HCT116 (cell line): ENCODE measurements around the gene CKLF. TPM values are rescaled to one million over a fixed set of nuclear protein-coding genes. Genes with fewer than 3 reads are reported as not detected.

Source experiments
- ATAC-seq: fragments of 200-7000 bp; cut with Tn5 transposase; 2 replicates; pipeline ENCODE4 v1.9.1; 2020; ENCODE audit warnings: mild to moderate bottlenecking, moderate library complexity
- BruUV-seq: library from RNA; stranded (reverse); fragments of 400-500 nt; replicated peaks from 2 replicates; lab custom pipeline; 2021; lab: Mats Ljungman, UMichigan
- CTCF ChIA-PET: fragments of 300-600 bp; sonication (Branson Sonifier 250); formaldehyde crosslinking; loops from one replicate; lab custom pipeline; 2021; ENCODE audit warnings: antibody characterized with exemption; lab: Charles Lee
- POLR2A ChIA-PET: fragments of 300-600, 350-600 bp; sonication (Branson Sonifier 250); formaldehyde crosslinking; loops from one replicate; lab custom pipeline; 2021; ENCODE audit warnings: antibody characterized with exemption; lab: Charles Lee
- RAD21 ChIA-PET, 2 experiments: fragments of 300-600 bp; sonication (Branson Sonifier 250); formaldehyde crosslinking; loops; one replicate each; lab custom pipeline; 2023; ENCODE audit warnings: low total read pairs in 2 of 2; ENCODE audit not compliant: uncharacterized antibody in 2 of 2, unreplicated experiment in 2 of 2, low non-redundant PET in 1 of 2; lab: Charles Lee
- DNase-seq: peaks from one replicate; pipeline ENCODE4 v3.0.0-alpha.2; 2010; ENCODE audit warnings: low read depth, low spot score
- H2AFZ ChIP-seq: fragments of 200-600 bp; shearing (Covaris generic), sonication (generic); 2 replicates; pipeline ENCODE4 v1.6.1; 2017; ENCODE audit warnings: low read depth, mixed run types, mixed read lengths, antibody characterized with exemption, low read length; ENCODE audit not compliant: poor library complexity, severe bottlenecking
- H3K27ac ChIP-seq: 2 replicates; pipeline ENCODE4 v1.5.1; 2012; ENCODE audit warnings: low read depth, low read length
- H3K27me3 ChIP-seq: fragments of 200-600 bp; sonication (generic); 2 replicates; pipeline ENCODE4 v1.6.1; 2016; ENCODE audit warnings: mixed run types, low read length, mixed read lengths; ENCODE audit not compliant: insufficient read depth
- H3K36me3 ChIP-seq, 2 experiments: fragments of 200-500 bp in 1 of 2; fragments of 200-600 bp in 1 of 2; sonication (Bioruptor generic) in 1 of 2; sonication (generic) in 1 of 2; 2 replicates each; pipeline versions ENCODE4 v1.5.1 to v1.6.1; 2014 to 2016; ENCODE audit warnings: low read length in 2 of 2, inconsistent platforms in 1 of 2, mixed read lengths in 1 of 2, mixed run types in 1 of 2; ENCODE audit not compliant: insufficient read depth in 2 of 2, control insufficient read depth in 1 of 2
- H3K4me1 ChIP-seq, 2 experiments: fragments of 200-600 bp in 1 of 2; sonication (generic) in 1 of 2; 2 replicates each; pipeline versions ENCODE4 v1.5.1 to v1.6.1; 2012 to 2017; ENCODE audit warnings: low read length in 2 of 2, inconsistent platforms in 1 of 2, mild to moderate bottlenecking in 1 of 2, mixed read lengths in 1 of 2, mixed run types in 1 of 2, moderate library complexity in 1 of 2; ENCODE audit not compliant: insufficient read depth in 2 of 2, control insufficient read depth in 1 of 2
- H3K4me2 ChIP-seq: fragments of 200-600 bp; sonication (generic); 2 replicates; pipeline ENCODE4 v1.6.1; 2017; ENCODE audit warnings: mixed run types, low read length, mixed read lengths
- H3K4me3 ChIP-seq, 2 experiments: fragments of 200-600 bp in 1 of 2; sonication (generic) in 1 of 2; replicated peaks in 1 of 2; 2 replicates each; pipeline ENCODE4 v1.5.1; 2011 to 2016; ENCODE audit warnings: low read length in 2 of 2, control low read depth in 1 of 2, low read depth in 1 of 2, mild to moderate bottlenecking in 1 of 2, mixed read lengths in 1 of 2, mixed run types in 1 of 2
- H3K79me2 ChIP-seq: fragments of 200-600 bp; sonication (generic); 2 replicates; pipeline ENCODE4 v1.6.1; 2017; ENCODE audit warnings: mild to moderate bottlenecking, mixed run types, low read length, moderate library complexity, mixed read lengths; ENCODE audit not compliant: insufficient read depth
- H3K9ac ChIP-seq: fragments of 200-600 bp; sonication (generic); 2 replicates; pipeline ENCODE4 v1.6.1; 2016; ENCODE audit warnings: low read length, mixed read lengths
- H3K9me2 ChIP-seq: fragments of 200-600 bp; sonication (generic), shearing (Covaris generic); 2 replicates; pipeline ENCODE4 v1.6.1; 2017; ENCODE audit warnings: mixed run types, mild to moderate bottlenecking, moderate library complexity; ENCODE audit not compliant: insufficient read depth
- H3K9me3 ChIP-seq, 2 experiments: fragments of 200-500 bp in 1 of 2; fragments of 200-600 bp in 1 of 2; sonication (Bioruptor generic) in 1 of 2; sonication (generic) in 1 of 2; 2 replicates each; pipeline ENCODE4 v1.6.1; 2014 to 2017; ENCODE audit warnings: low read length in 2 of 2, mixed read lengths in 2 of 2, inconsistent platforms in 1 of 2, low read depth in 1 of 2, mild to moderate bottlenecking in 1 of 2, mixed run types in 1 of 2, moderate library complexity in 1 of 2; ENCODE audit not compliant: control insufficient read depth in 1 of 2, insufficient read depth in 1 of 2
- H4K20me1 ChIP-seq: fragments of 200-600 bp; sonication (generic), shearing (Covaris generic); 2 replicates; pipeline ENCODE4 v1.6.1; 2017; ENCODE audit warnings: mixed run types, mild to moderate bottlenecking, moderate library complexity; ENCODE audit not compliant: insufficient read depth
- CBX3 ChIP-seq: IDR thresholded peaks from 2 replicates; pipeline ENCODE4 v1.6.1; 2012; ENCODE audit warnings: low read depth
- CEBPB ChIP-seq: IDR thresholded peaks from 2 replicates; pipeline ENCODE4 v1.6.1; 2012; ENCODE audit warnings: low read depth
- CTCF ChIP-seq, 3 experiments: fragments of 200-600 bp in 1 of 3; sonication (generic) in 1 of 3; IDR thresholded peaks in 2 of 3; conservative IDR thresholded peaks in 1 of 3; 2 replicates each; pipeline ENCODE4 v1.5.1; 2012 to 2017; ENCODE audit warnings: low read depth in 2 of 3, low read length in 2 of 3, antibody characterized with exemption in 1 of 3, borderline replicate concordance in 1 of 3, control low read depth in 1 of 3, mild to moderate bottlenecking in 1 of 3, mixed read lengths in 1 of 3, mixed run types in 1 of 3, moderate library complexity in 1 of 3; ENCODE audit not compliant: insufficient read depth in 1 of 3
- EGR1 ChIP-seq: IDR thresholded peaks from 2 replicates; pipeline ENCODE4 v1.6.1; 2012; ENCODE audit warnings: low read depth
- EZH2 ChIP-seq: fragments of 200-600 bp; sonication (generic); IDR thresholded peaks from 2 replicates; pipeline ENCODE4 v1.6.1; 2017; ENCODE audit warnings: antibody characterized with exemption, mixed run types
- FOSL1 ChIP-seq: IDR thresholded peaks from 2 replicates; pipeline ENCODE4 v1.6.1; 2012; ENCODE audit warnings: low read depth
- JUND ChIP-seq: IDR thresholded peaks from 2 replicates; pipeline ENCODE4 v1.6.1; 2012
- POLR2A ChIP-seq: IDR thresholded peaks from 2 replicates; pipeline ENCODE4 v1.7.0; 2011; ENCODE audit warnings: borderline replicate concordance; ENCODE audit not compliant: insufficient read depth, insufficient read length; ENCODE audit errors: extremely low read depth
- POLR2AphosphoS5 ChIP-seq: IDR thresholded peaks from 2 replicates; pipeline ENCODE4 v1.6.1; 2011; ENCODE audit warnings: mild to moderate bottlenecking, low read depth, low read length, moderate library complexity
- RAD21 ChIP-seq: IDR thresholded peaks from 2 replicates; pipeline ENCODE4 v1.6.1; 2012; ENCODE audit warnings: low read depth, mild to moderate bottlenecking
- SP1 ChIP-seq: IDR thresholded peaks from 2 replicates; pipeline ENCODE4 v1.6.1; 2012; ENCODE audit warnings: low read depth
- SRF ChIP-seq: IDR thresholded peaks from 2 replicates; pipeline ENCODE4 v1.6.1; 2012; ENCODE audit warnings: low read depth
- YY1 ChIP-seq: IDR thresholded peaks from 2 replicates; pipeline ENCODE4 v1.6.1; 2011; ENCODE audit warnings: low read length, low read depth, moderate library complexity, mild to moderate bottlenecking; ENCODE audit not compliant: insufficient replicate concordance; ENCODE audit errors: extremely low read depth
- ZNF274 ChIP-seq: fragments of 200-500 bp; sonication (Bioruptor generic); IDR thresholded peaks from 2 replicates; pipeline ENCODE4 v1.6.1; 2014; ENCODE audit warnings: mild to moderate bottlenecking, low read depth, low read length, inconsistent platforms
- intact Hi-C: fragments of 100-400 bp; cut with micrococcal nuclease; formaldehyde crosslinking; loops from 2 replicates; pipeline ENCODE4 v1.10.0; 2022
- total RNA-seq: library from RNA; stranded (reverse); gene quantifications from one replicate; pipeline ENCODE4 v1.2.1, GENCODE V29; 2021; ENCODE audit not compliant: unreplicated experiment

The CKLF gene
- total RNA-seq, 1 experiment from 2014 or later, result 38.6 TPM

- TF ChIP-seq SP1 (no peak), EGR1 (peak; percentile 57; the same call in 1 of the 2 replicates)
- TF ChIP-seq, all 23 proteins: peak for 1
- Histone ChIP-seq H2AFZ (no peak overlapping the region), H3K9me3 (no peaks in the 10 kb centered on the region), H3K9me2 (no peaks in the 10 kb centered on the region), H3K27me3 (no peaks in the 10 kb centered on the region), H3K4me1 (peaks cover 18 to 20% of the 10 kb centered on the region in 2 experiments), H3K79me2 (no peaks in the 10 kb centered on the region), H3K9ac (no peak overlapping the region), H3K36me3 (no peaks in the 10 kb centered on the region), H3K4me2 (peak overlapping the region; percentile 25), H3K4me3 (no peak overlapping the region), H3K27ac (no peak overlapping the region), H4K20me1 (no peaks in the 10 kb centered on the region)
- no peak for ATAC-seq
- ChIA-PET POLR2A (no interaction called here), RAD21 (no interaction called here), CTCF (interaction anchor here (1.0 to 3.5 kb wide), 2 partner anchors 9 to 27 kb away, joined by 3 to 15 read pairs; no protein-coding TSS in a partner anchor)
- no TSS peak for BruUV-seq
- DNase-seq, result no peak
- intact Hi-C loops, result loop anchor here (5.0 kb wide), 1 partner anchor 174 kb away; no protein-coding TSS in a partner anchor
These were observed 29.0 kb downstream of the CKLF start for GRCh38 chr16:66581246-66581952.

GRCh38 chr16:66585481-66586239, 33.3 kb downstream of the CKLF start:
- H3K9me3 ChIP-seq, result no peaks in the 10 kb centered on the region
- CTCF ChIA-PET, result no interaction called here
- H2AFZ ChIP-seq, result no peak overlapping the region
- no peaks in the 10 kb centered on the region for H4K20me1 ChIP-seq
- BruUV-seq, result no TSS peak
- no peaks in the 10 kb centered on the region for H3K36me3 ChIP-seq
- intact Hi-C loops, result no loop called here
- POLR2A ChIA-PET, result no interaction called here
- DNase-seq (no peak), ATAC-seq (no peak)
- H3K4me2 ChIP-seq, result no peak overlapping the region
- no peak overlapping the region for H3K27ac ChIP-seq
- H3K4me1 ChIP-seq, result peaks cover 10 to 13% of the 10 kb centered on the region in 2 experiments
- H3K9me2 ChIP-seq, result no peaks in the 10 kb centered on the region
- H3K79me2 ChIP-seq, result no peaks in the 10 kb centered on the region
- H3K4me3 ChIP-seq, result no peak overlapping the region
- no peak overlapping the region for H3K9ac ChIP-seq
- no peaks in the 10 kb centered on the region for H3K27me3 ChIP-seq
- RAD21 ChIA-PET, result no interaction called here
- TF ChIP-seq RAD21 (no peak), ZNF274 (no peak), POLR2A (no peak), EZH2 (no peak), SP1 (no peak), POLR2AphosphoS5 (no peak), JUND (no peak), SRF (no peak), CBX3 (no peak), CEBPB (no peak), YY1 (no peak), CTCF (IDR thresholded peaks at IDR 0.05 in 2 of 3, conservative IDR thresholded peaks at IDR 0.05 in 1 of 3; ENCODE audit: borderline replicate concordance in 1 of 3, insufficient read depth in 1 of 3, low read depth in 2 of 3, low read length in 2 of 3) (no peak), FOSL1 (no peak)
